ENCODE measurements around the gene CLIC3.
"Not testable (repeated sequence)": the region's sequence is repeated elsewhere in the genome, so short reads cannot be mapped to it uniquely, and the experiment has no call there.

The CLIC3 gene

GRCh38 chr9:136996361-136997292 is at the start of gene CLIC3:
CLIC3 (minus strand) TSS chr9:136996568; CDS start chr9:136996543, 25 bp downstream.
- no peak for DNase-seq

- DNase-seq = no peak
Observed at GRCh38 chr9:137045294-137046087, 49.1 kb upstream of the CLIC3 start.

- no peak for DNase-seq
Observed at GRCh38 chr9:137044502-137045177, 48.3 kb upstream of the CLIC3 start.

- DNase-seq = no peak
Observed at GRCh38 chr9:137044037-137044436, 47.7 kb upstream of the CLIC3 start.

GRCh38 chr9:137042751-137043727 is 46.7 kb upstream of the CLIC3 start:
- no peak for DNase-seq

GRCh38 chr9:137041124-137041523 is 44.8 kb upstream of the CLIC3 start:
- no peak for DNase-seq

GRCh38 chr9:137040568-137040967 is 44.2 kb upstream of the CLIC3 start:
- DNase-seq = no peak

- DNase-seq = no peak
Observed at GRCh38 chr9:137039611-137040366, 43.4 kb upstream of the CLIC3 start.

- DNase-seq = no peak
Observed at GRCh38 chr9:137038916-137039315, 42.5 kb upstream of the CLIC3 start.

- DNase-seq = no peak
Observed at GRCh38 chr9:137037483-137037882, 41.1 kb upstream of the CLIC3 start.

- DNase-seq = no peak
Observed at GRCh38 chr9:137037035-137037434, 40.7 kb upstream of the CLIC3 start.

GRCh38 chr9:137035937-137036336 is 39.6 kb upstream of the CLIC3 start:
- DNase-seq = no peak

- no peak for DNase-seq
Observed at GRCh38 chr9:137035507-137035834, 39.1 kb upstream of the CLIC3 start.

GRCh38 chr9:137034709-137035506 is 38.5 kb upstream of the CLIC3 start:
- peak; percentile 79 for DNase-seq

- no peak for DNase-seq
Observed at GRCh38 chr9:137034039-137034708, 37.8 kb upstream of the CLIC3 start.

GRCh38 chr9:137033481-137033880 is 37.1 kb upstream of the CLIC3 start:
- not testable (repeated sequence) for DNase-seq

GRCh38 chr9:137032858-137033257 is 36.5 kb upstream of the CLIC3 start:
- no peak for DNase-seq

- DNase-seq = no peak
Observed at GRCh38 chr9:137031904-137032640, 35.7 kb upstream of the CLIC3 start, which contains the start of gene FUT7. FUT7 (minus strand) TSS chr9:137032088; CDS start chr9:137031991, 97 bp downstream.
